Measurements from ENCODE around the gene FAM114A1. TPM values are rescaled to one million over a fixed set of nuclear protein-coding genes. Genes with fewer than 3 reads are reported as not detected.
"Not testable (repeated sequence)": the region's sequence is repeated elsewhere in the genome, so short reads cannot be mapped to it uniquely, and the experiment has no call there.

The FAM114A1 gene
- polyA plus RNA-seq, 4 donors, result 27.4 to 35.0 (median 31.3) TPM

DNA sequence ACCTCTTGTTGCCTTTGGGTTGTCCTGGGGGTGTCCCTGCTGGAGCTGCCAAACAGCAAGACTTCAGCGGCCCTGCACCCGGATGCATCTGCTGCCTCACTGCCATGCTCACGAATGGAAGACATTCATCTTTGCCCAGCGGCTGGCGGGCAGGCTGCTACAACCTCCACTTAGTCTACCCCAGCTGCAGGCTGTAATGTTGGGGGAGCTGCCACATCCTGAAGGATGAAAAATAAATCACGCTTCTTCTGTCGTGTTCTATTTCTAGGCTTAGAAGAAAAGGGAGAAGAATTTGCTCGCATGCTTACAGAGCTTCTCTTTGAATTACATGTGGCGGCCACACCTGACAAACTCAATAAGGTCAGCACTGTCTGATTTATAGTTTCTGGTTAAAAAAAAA, 61.4 kb downstream of the FAM114A1 start:
- no peak for DNase-seq (ENCODE audit: low read depth in 4 of 4, low spot score in 3 of 4)

DNA sequence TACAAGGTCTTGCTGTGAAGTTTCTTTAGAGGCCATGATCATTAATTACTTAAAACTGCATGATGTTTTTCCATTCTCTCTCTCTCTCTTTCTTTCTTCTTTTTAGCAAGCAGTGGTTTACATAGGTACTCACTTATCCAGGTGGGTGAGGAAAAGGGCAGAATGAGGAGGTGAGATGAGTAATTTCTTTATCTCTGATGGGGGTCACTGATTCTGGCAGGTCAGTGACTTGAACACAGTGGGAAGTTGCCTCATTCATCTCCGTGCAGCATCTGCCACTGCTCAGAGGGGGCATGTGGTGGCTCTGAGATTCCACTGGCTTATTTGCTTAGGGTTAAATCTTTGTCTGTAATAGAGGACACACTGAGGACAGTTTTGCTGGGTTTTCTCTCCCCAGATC, 62.6 kb downstream of the FAM114A1 start:
- DNase-seq (ENCODE audit: low read depth in 4 of 4, low spot score in 3 of 4), result no peak

DNA sequence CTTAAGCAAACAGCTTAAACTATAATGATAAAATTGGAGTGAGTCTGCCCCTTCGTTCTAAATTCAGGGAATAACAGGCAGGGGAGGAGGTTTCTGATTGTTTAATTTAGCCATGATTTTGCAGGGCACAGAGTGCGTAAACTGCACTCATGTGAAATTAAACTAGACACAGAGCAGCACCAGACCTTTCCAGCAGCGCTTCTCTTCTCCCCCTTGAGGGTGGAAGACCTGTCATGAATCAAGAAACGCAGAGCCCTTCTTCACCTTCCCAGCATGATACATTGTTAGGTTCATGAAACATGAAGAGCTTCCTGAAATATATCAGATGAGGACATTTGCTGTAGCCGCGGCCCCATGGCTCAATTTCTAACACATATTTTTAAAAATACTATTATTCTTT, 63.1 kb downstream of the FAM114A1 start:
- DNase-seq (ENCODE audit: low read depth in 4 of 4, low spot score in 3 of 4), result no peak

DNA sequence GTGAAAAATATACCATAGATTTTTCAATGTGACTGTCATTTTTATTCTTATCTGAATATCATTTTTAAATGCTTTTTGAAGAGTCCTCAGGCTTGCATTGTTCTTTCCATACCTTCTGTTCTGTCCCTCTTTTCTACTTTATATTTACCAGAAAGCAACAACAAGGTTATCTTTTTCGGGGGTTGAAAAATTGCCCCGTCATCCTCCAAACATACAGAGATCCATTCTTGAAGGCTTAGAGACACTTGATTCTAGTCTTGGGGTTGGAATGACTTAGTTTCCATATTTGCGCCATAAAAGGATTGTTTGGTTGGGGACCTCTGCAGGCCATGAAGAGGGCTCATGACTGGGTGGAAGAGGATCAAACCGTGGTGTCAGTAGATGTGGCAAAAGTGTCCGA, 63.5 kb downstream of the FAM114A1 start:
- no peak for DNase-seq (ENCODE audit: low read depth in 4 of 4, low spot score in 3 of 4)

DNA sequence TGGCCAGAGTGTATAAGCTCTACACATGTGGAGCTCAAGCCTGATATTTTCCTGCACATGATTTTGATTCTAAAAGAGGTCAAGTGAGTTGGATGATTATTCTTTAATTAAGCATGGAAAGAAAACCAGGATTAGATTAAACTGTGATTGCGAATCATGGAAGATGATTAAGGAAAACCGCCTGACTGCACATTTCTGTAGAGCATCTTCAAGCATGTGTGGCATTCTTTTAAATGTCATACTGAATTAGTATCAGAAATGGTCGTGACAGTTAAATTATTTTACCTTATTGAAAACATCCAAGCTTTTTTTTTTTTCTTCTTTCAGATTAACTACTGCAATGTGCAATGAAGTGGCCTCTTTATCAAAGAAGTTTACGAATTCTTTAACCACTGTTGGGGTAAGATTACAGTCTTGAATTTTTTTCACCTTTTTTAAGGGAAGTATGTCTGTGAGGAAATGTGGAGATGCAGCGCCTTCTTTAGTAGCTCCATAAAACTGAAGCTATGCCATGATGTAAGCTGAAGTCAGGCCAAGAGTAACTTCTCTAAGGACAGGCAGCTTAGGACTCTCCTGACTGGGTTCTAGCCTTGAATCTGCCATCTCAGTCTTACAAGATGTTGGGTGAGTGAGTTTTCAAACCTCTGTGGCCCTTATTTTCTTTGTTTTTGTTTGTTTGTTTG, 67.9 kb downstream of the FAM114A1 start:
- DNase-seq (ENCODE audit: low read depth in 4 of 4, low spot score in 3 of 4), result no peak

DNA sequence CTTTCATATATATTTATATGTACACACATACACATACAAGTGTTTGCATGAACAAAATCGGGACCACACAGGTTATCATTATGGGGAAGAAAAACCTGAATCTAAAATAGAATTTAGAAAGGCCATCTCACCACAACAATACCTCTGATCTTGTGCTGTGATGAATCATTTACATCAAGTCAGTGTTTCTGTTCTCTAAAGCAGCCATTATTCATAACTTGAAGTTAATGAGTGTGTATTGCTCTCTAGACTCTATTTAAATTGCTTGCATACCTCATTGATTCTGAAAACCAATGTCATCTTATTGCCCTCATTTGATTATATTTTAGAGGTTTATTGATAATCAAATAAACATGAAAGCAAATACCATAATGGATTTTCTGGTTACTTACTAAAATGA, 71.6 kb downstream of the FAM114A1 start:
- DNase-seq (ENCODE audit: low read depth in 4 of 4, low spot score in 3 of 4), result no peak

DNA sequence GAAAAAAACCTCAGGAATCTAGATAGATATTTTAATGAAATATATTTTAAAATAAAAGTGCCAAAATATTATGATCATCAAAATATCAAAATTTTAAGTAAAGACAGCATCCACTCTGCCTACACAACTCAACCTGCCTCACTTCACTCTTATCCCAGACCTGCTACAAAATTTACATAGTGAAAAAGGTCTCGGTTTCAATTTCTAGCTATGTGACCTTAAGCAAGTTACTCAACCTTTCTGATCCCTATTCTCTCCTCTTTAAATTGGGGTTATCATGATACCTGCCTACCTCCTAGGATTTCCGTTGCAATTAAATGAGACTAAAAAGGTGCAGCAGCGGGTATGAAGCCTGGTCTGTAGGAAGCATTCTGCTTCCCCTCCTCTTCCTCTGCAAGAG, 72.9 kb downstream of the FAM114A1 start:
- DNase-seq (ENCODE audit: low read depth in 4 of 4, low spot score in 3 of 4), result no peak

DNA sequence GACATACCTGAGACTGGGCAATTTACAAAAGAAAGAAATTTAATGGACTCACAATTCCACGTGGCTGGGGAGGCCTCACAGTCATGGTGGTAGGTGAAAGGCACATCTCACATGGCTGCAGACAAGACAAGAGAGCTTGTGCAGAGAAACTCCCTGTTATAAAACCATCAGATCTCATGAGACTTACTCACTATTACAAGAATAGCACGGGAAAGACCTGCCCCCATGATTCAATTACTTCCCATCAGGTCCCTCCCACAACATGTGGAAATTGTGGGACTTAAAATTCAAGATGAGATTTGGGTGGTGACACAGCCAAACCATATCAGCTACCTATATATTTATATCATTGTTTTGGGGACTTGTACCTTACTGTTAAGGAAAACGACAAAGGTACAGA, 74.3 kb downstream of the FAM114A1 start:
- DNase-seq (ENCODE audit: low read depth in 4 of 4, low spot score in 3 of 4), result not testable (repeated sequence)

DNA sequence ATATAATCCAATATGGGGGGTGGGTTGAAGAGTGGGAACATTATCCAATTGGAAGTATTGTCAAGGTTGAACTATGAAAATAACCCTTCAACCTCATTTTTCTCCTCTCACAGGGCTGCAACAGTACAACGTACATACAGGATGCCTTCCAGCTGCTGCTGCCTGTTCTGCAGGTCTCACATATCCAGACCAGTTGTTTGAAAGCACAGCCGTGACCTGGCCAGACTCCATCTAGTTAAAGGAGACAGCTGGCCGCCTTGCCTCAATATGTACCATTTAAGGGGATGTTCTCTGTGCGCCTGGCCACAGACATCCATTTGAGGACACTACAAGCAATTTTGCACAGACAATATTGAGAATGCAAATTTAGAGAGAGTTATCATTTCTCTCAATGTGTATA, 75.7 kb downstream of the FAM114A1 start:
- peak; percentile 49 to 70 (median 52) for DNase-seq (ENCODE audit: low read depth in 4 of 4, low spot score in 3 of 4)

DNA sequence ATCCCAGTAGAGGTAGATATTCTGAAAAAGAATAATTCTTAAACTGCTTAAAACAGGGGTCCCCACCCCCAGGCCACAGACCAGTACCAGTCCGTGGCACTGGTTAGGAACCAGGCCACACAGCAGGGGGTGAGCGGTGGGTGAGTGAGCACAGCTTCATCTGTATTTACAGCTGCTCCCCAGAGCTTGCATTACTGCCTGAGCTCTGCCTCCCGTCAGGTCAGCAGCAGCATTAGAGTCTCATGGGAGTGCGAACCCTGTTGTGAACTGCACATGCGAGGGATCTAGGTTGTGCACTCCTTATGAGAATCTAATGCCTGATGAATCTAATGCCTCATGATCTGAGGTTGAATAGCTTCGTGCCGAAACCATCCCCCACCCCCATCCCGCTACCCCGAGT, 76.8 kb downstream of the FAM114A1 start:
- DNase-seq (ENCODE audit: low read depth in 4 of 4, low spot score in 3 of 4), result no peak

DNA sequence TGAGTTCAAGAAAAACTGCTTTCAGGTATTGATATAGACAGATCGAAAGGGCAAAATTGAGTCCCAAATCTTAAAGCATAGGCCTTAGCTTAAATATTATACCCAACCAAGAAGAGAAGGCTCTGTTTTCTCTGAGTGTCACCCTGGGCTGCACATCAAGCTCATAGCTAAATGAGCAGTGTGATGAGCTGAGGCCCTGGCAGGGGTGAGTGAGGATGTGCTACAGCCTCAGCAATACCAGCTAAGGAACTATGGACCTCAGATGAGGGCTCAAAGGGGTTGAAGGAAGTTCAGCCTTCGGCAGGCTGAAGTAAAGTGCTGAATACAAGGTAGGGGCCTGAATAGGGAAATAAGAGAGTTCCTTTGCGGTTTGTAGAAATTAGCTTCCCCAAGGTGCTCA, 79.3 kb downstream of the FAM114A1 start:
- no peak for DNase-seq (ENCODE audit: low read depth in 4 of 4, low spot score in 3 of 4)

DNA sequence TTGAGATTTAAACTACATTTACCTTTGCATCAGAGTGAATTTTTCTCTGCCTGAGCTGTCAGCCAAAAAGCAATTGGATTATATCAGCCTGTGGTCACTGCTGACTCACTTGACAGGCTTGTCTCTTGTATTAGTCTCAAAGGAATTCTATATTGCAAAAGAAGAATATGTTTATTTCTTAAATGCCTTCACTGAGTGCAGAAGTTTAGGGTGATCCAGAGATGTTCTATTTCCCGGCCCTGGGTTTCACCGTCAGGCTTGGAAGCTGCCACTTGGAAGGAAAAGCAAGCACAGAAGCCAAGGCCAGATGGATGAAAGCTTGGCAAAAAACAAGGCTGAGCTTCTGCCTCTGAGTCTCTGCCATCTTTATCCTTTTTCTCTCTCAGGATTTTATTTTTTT, 80.9 kb downstream of the FAM114A1 start:
- no peak for DNase-seq (ENCODE audit: low read depth in 4 of 4, low spot score in 3 of 4)

DNA sequence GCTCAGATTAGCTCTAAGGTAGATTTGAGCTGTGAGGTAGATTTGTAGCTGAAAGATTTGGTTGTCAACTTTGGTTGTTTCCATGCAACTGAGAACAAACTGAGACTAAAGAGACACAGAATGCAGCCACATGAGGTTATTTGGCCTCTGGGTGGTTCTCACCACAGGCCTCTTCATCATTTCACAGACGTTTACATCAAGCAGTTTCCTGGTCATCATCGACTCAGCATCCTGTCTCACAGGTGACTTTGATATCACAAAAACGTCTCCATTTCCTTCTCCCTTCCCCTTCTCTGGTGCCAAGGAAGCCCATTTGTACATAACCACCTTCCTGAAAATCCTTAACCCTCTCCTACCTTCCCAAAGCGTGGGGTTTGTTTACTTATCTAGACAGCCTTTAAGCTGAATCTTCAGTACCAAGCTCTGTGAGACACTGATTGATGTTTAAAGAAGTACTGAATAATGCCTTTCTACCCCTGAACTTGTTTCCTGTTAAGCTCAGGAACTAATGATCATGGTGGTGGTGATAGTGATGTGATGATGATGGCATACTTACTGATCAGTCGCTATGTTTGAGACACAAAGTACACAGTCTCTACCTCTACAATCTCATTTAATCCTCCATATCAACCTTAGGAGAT, 81.9 kb downstream of the FAM114A1 start:
- no peak for DNase-seq (ENCODE audit: low read depth in 4 of 4, low spot score in 3 of 4)

DNA sequence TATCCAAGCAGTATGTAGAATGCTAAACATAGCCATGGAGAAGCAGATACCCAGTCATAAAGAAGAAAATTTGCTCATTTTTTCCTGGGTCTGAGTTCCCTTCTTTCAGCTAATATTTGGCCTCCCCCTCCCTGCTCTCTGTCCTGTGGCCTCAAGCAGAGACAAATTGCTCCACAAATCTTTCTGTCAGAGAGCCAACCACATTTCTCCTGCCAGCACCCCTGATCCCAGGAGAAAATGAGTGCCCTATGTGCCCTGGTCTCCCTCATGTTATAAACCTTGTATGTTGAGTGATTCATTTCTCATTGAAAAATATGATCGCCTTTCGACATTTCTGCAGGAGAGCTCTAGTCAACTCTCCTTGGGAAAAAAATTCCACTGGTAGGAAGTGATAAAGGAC, 82.6 kb downstream of the FAM114A1 start:
- no peak for DNase-seq (ENCODE audit: low read depth in 4 of 4, low spot score in 3 of 4)

DNA sequence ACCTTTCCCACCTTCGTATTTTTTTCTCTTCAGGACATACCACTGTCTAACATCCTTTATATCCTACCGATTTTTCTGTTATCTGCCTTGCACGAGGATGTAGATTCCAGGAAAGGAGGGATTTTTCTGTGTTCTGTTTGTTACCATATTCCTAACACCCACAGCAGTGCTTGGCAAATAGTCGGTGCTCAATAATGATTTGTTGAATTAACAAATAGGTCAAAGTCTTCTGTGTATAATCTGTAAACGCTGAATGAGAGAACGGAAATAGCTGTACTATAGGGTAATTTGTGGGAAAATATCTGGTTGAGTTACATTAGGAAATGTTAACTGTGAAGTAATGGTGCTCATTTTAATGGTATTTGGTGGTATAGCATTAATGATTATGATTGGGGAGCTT, 83.1 kb downstream of the FAM114A1 start:
- DNase-seq (ENCODE audit: low read depth in 4 of 4, low spot score in 3 of 4), result no peak

DNA sequence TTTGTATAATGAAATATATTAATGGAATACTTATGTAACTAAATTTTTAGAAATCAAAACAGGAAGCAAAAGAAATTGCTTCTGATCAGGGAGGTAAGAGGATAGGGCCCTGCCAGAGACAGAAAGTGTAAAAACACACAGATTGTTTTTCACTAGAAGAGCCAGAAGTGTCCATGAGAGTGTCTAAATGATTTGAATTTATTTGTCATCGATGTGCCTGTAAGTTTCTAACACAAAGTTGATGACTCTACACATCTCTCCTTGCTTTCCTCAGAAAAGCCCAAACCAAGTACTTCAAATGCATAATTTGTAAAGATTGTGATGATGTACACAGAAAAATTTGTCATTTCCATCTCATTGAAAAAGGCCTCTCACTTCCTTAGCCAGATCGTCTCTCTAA, 84.0 kb downstream of the FAM114A1 start:
- DNase-seq (ENCODE audit: low read depth in 4 of 4, low spot score in 3 of 4), result no peak

DNA sequence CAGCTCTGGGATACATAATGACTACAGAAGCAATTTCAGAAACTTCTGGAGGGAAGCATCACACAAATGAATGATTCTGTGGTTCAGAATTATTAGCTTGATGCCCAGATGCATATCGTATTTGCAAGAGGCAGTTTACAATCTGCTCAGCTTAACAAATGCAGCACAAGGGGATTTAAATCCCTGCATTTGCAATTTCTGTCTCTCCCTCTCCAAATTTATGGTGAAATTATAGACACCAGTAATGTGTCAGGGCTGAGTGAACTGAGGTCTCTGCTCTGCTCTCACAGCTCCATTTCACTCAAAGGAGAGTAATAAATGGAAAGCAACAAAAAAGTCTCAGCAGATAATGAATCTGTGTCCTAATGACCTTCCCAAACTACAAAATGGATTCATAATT, 84.4 kb downstream of the FAM114A1 start:
- no peak for DNase-seq (ENCODE audit: low read depth in 4 of 4, low spot score in 3 of 4)

DNA sequence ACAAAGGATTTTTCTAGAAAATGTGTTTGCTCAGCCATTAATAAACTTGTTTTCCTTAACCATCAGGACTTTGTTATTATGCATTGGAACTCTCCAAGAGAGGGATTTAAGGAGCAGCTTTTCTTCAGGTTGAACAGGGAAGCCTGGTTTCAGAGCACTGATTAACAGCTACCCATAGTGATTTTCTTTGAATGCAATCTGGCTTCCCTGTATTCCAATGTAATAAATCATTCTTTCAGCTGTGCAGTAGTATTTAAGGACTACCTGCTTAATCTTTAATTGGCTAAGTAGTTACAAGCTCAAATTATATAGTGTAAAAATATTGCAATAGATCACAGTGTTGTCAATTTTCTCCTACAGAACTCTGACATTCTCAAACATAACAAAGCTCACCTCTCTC, 87.1 kb downstream of the FAM114A1 start:
- no peak for DNase-seq (ENCODE audit: low read depth in 4 of 4, low spot score in 3 of 4)

DNA sequence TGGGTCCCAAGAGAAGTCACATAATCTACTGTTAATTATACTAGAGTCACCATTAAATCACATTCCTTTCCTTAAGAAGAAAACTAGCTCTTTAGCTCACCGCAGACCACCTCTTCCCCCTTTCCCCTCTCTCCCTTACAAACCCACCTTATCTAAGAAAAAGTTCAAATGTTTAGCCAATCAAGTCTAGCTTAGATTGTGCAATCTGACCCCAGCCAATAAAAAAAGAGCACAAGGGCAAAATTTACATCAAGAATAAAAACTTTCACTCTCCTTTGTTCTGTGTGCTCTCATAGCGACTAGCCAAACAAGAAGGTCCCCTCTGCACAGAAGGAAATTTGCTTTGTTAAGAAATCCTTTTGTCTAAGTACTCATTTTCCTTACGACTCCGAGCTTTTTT, 88.4 kb downstream of the FAM114A1 start:
- DNase-seq (ENCODE audit: low read depth in 4 of 4, low spot score in 3 of 4), result no peak

DNA sequence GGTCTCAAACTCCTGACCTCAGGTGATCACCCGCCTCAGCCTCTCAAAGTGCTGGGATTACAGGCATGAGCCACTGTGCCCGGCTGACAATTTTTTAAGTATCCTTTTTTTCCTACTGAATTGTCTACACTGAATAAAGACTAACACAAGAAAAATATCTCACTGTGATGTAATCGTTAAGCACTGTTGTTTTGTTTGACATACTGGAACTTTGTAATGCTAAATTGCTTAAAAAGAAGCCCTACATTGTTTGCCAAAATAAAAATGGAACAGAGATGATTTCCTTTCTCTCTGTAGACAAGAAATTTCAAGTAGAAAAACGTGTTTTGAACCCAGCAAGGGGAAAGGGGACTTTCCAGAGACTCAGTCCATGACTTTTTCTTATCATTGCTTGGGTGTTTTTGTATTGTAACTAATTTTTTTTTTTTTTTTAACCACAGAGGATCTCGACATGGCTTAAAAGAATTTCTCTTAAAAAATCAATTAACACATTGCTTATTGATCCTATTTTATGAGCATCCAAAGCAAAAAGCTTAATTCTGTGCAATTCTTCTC, 89.7 kb downstream of the FAM114A1 start:
- no peak for DNase-seq (ENCODE audit: low read depth in 4 of 4, low spot score in 3 of 4)

DNA sequence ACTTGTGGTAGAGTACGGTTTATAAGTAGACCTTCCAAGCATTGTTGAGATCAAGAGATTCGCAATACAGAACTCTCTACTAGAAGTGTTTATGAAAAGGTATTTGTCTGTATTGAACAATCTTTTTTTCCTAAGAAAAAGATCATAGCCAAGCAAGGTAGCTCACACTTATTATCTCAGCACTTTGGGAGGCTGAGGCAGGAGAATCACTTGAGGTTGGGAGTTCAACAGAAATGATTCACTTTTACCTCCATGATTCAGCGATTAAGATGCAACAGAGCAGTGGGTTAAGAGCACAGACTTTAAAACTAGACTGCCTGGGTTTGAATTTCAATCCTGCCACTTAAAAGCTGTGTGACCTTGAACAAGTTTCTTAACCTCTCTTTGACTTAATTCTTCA, 90.3 kb downstream of the FAM114A1 start:
- DNase-seq (ENCODE audit: low read depth in 4 of 4, low spot score in 3 of 4), result no peak

DNA sequence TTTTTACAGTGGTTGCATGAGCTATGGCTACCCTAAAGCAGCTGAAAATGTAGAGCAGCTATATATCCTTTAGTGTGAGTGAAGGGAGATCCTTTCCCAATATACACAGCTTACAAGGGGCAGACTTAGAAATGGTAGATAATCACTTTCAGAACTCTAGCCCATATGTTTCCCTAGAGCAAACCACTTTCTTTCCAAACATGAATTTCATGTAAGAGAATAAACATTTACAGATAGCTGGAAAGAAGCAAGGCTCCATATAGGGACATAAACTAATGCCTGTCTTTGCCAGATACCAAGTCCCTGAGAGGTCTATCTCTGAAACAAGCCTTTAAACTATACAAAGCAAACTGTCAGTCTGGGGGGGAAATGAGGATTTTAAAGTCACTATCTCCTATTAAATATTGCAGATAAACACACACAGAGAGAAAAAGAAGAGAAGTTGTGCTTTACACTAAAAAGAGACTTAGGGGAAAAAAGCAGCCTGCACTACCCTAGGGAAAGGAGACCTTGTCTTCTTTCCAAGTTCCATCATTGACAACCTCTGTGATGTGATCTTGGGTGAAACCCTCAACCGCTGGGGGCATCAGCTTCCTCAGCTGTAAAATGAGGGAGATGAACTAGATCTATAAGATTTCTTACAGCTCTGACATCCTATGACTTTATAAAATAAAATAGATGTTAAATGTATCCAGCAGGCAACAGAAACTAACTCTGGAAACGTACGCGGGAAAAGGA, 91.0 kb downstream of the FAM114A1 start:
- no peak for DNase-seq (ENCODE audit: low read depth in 4 of 4, low spot score in 3 of 4)

Measured in right renal pelvis (tissue), 4 donors.